Measurements from ENCODE around the gene STK24. TPM values are rescaled to one million over a fixed set of nuclear protein-coding genes. Genes with fewer than 3 reads are reported as not detected.

The STK24 gene
- total and polyA plus RNA-seq, 10 of the 15 experiments (the other 5 are each of a cell fraction or from before 2014, with no cell fraction given): 7.5 to 115 (median 52.9) TPM

DNA sequence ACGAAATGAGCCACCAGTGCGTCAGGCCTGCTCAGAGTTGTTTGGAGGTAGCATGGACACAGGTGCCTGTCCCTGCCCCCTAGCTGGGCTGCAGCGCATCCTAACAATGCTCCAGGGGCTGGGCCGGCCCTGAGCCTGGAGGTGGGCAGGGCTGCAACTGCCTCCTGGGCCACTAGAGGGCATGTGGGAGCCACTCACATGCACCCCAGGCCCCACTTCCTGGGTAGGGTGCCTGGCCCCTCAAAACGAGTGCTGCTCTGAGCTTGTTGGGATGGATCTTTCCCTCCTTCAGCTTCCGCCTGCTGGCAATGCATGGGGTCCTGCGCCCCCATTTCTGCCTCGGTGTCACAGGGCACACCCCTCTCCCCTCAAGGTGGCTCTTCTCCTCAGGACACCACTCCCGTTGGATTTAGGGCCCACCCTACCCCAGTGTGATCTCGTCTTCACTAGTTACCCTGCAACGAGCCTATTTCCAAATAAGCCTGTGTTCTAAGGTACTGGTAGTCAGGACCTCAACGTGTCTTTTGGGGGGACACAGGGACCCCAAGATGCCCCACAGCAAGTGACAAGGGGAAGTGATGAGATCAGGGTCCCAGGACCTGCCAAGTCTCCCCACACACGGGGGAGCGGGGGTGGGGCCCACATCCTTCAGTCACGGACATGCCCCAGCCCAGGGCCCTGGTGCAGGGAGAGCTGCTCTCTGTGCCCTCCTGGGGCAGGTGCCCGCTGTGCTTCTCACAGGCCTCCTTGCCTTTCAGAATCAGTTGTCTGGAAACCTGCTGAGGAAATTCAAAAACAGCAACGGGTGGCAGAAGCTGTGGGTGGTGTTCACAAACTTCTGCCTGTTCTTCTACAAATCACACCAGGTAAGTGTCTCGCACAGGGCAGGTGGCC, 131.3 kb downstream of the STK24 start (continued):
- TF ChIP-seq, protein P1, sequence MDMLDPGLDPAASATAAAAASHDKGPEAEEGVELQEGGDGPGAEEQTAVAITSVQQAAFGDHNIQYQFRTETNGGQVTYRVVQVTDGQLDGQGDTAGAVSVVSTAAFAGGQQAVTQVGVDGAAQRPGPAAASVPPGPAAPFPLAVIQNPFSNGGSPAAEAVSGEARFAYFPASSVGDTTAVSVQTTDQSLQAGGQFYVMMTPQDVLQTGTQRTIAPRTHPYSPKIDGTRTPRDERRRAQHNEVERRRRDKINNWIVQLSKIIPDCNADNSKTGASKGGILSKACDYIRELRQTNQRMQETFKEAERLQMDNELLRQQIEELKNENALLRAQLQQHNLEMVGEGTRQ (IDR thresholded peaks at IDR 0.05; ENCODE audit: borderline replicate concordance, low read depth, low read length): no peak
- TF ChIP-seq BMI1 (IDR thresholded peaks at IDR 0.05; ENCODE audit: borderline replicate concordance) (no peak), RBBP5 (conservative IDR thresholded peaks at IDR 0.05) (no peak), CREM (IDR thresholded peaks at IDR 0.05; ENCODE audit: low read depth) (no peak), DPF2 (IDR thresholded peaks at IDR 0.05) (peak; percentile 32; the same call in 1 of the 2 replicates), ZBED1 (IDR thresholded peaks at IDR 0.05; ENCODE audit: borderline replicate concordance) (no peak), RELA (IDR thresholded peaks at IDR 0.05; ENCODE audit: borderline replicate concordance, partially characterized antibody) (peak; percentile 22), ESRRA (IDR thresholded peaks at IDR 0.05; ENCODE audit: low read length) (no peak), PAX8 (IDR thresholded peaks at IDR 0.05) (no peak), BCL11A (IDR thresholded peaks at IDR 0.05; ENCODE audit: low read depth, low read length) (no peak), PML (IDR thresholded peaks at IDR 0.05; ENCODE audit: low read length) (no peak), TCF3 (IDR thresholded peaks at IDR 0.05; ENCODE audit: borderline replicate concordance, insufficient read depth, low read depth, low read length) (no peak), POLR2AphosphoS5 (IDR thresholded peaks at IDR 0.05; ENCODE audit: low read length) (no peak), SREBF1 (IDR thresholded peaks at IDR 0.05; ENCODE audit: low read length) (no peak), HDAC6 (IDR thresholded peaks at IDR 0.05; ENCODE audit: unreplicated experiment) (no peak)
- TF ChIP-seq, protein P2, sequence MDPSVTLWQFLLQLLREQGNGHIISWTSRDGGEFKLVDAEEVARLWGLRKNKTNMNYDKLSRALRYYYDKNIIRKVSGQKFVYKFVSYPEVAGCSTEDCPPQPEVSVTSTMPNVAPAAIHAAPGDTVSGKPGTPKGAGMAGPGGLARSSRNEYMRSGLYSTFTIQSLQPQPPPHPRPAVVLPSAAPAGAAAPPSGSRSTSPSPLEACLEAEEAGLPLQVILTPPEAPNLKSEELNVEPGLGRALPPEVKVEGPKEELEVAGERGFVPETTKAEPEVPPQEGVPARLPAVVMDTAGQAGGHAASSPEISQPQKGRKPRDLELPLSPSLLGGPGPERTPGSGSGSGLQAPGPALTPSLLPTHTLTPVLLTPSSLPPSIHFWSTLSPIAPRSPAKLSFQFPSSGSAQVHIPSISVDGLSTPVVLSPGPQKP (IDR thresholded peaks at IDR 0.05; ENCODE audit: low read depth, low read length): no peak
- TF ChIP-seq, protein P3, sequence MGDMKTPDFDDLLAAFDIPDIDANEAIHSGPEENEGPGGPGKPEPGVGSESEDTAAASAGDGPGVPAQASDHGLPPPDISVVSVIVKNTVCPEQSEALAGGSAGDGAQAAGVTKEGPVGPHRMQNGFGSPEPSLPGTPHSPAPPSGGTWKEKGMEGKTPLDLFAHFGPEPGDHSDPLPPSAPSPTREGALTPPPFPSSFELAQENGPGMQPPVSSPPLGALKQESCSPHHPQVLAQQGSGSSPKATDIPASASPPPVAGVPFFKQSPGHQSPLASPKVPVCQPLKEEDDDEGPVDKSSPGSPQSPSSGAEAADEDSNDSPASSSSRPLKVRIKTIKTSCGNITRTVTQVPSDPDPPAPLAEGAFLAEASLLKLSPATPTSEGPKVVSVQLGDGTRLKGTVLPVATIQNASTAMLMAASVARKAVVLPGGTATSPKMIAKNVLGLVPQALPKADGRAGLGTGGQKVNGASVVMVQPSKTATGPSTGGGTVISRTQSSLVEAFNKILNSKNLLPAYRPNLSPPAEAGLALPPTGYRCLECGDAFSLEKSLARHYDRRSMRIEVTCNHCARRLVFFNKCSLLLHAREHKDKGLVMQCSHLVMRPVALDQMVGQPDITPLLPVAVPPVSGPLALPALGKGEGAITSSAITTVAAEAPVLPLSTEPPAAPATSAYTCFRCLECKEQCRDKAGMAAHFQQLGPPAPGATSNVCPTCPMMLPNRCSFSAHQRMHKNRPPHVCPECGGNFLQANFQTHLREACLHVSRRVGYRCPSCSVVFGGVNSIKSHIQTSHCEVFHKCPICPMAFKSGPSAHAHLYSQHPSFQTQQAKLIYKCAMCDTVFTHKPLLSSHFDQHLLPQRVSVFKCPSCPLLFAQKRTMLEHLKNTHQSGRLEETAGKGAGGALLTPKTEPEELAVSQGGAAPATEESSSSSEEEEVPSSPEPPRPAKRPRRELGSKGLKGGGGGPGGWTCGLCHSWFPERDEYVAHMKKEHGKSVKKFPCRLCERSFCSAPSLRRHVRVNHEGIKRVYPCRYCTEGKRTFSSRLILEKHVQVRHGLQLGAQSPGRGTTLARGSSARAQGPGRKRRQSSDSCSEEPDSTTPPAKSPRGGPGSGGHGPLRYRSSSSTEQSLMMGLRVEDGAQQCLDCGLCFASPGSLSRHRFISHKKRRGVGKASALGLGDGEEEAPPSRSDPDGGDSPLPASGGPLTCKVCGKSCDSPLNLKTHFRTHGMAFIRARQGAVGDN (IDR thresholded peaks at IDR 0.05): no peak
- TF ChIP-seq, protein P4, sequence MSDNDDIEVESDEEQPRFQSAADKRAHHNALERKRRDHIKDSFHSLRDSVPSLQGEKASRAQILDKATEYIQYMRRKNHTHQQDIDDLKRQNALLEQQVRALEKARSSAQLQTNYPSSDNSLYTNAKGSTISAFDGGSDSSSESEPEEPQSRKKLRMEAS (IDR thresholded peaks at IDR 0.05; ENCODE audit: low read depth, low read length): no peak
- TF ChIP-seq, protein P5, sequence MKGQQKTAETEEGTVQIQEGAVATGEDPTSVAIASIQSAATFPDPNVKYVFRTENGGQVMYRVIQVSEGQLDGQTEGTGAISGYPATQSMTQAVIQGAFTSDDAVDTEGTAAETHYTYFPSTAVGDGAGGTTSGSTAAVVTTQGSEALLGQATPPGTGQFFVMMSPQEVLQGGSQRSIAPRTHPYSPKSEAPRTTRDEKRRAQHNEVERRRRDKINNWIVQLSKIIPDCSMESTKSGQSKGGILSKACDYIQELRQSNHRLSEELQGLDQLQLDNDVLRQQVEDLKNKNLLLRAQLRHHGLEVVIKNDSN (IDR thresholded peaks at IDR 0.05; ENCODE audit: borderline replicate concordance, extremely low read length, insufficient read depth, low read depth, low read length): no peak
- TF ChIP-seq, protein P6, sequence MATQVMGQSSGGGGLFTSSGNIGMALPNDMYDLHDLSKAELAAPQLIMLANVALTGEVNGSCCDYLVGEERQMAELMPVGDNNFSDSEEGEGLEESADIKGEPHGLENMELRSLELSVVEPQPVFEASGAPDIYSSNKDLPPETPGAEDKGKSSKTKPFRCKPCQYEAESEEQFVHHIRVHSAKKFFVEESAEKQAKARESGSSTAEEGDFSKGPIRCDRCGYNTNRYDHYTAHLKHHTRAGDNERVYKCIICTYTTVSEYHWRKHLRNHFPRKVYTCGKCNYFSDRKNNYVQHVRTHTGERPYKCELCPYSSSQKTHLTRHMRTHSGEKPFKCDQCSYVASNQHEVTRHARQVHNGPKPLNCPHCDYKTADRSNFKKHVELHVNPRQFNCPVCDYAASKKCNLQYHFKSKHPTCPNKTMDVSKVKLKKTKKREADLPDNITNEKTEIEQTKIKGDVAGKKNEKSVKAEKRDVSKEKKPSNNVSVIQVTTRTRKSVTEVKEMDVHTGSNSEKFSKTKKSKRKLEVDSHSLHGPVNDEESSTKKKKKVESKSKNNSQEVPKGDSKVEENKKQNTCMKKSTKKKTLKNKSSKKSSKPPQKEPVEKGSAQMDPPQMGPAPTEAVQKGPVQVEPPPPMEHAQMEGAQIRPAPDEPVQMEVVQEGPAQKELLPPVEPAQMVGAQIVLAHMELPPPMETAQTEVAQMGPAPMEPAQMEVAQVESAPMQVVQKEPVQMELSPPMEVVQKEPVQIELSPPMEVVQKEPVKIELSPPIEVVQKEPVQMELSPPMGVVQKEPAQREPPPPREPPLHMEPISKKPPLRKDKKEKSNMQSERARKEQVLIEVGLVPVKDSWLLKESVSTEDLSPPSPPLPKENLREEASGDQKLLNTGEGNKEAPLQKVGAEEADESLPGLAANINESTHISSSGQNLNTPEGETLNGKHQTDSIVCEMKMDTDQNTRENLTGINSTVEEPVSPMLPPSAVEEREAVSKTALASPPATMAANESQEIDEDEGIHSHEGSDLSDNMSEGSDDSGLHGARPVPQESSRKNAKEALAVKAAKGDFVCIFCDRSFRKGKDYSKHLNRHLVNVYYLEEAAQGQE (IDR thresholded peaks at IDR 0.05; ENCODE audit: low read depth, low read length): no peak
